HG02571 (cell line): ENCODE results near the gene RAB34.

Experiments used
- ATAC-seq: cut with Tn5 transposase; IDR thresholded peaks from one replicate; pipeline ENCODE4 v1.9.1; 2021; ENCODE audit warnings: mild to moderate bottlenecking, moderate library complexity; ENCODE audit not compliant: unreplicated experiment

The RAB34 gene

DNA sequence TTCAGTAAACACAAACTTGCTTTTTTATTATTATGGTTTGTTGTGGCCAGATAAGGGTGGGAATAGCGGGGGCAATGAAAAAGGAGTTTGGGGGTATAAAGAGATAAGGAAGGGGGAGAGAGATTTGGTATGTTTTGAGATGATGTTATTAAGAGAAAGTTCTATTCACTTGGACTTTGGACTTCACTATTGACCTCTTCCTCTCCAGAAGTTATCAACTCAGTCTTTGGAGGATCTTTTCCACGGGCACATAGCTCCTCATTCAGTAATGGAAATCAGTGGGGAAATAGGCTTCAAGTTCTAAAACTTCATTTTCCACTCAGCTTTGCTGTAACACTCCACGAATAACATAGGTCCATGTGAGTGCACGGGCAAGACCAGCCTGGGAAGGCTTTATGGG is 29.2 kb downstream of the RAB34 start:
- no peak for ATAC-seq

GRCh38 chr17:28686296-28686695 is 31.4 kb downstream of the RAB34 start:
- no peak for ATAC-seq

- no peak for ATAC-seq
Measured at GRCh38 chr17:28685366-28685765, 32.3 kb downstream of the RAB34 start.

DNA sequence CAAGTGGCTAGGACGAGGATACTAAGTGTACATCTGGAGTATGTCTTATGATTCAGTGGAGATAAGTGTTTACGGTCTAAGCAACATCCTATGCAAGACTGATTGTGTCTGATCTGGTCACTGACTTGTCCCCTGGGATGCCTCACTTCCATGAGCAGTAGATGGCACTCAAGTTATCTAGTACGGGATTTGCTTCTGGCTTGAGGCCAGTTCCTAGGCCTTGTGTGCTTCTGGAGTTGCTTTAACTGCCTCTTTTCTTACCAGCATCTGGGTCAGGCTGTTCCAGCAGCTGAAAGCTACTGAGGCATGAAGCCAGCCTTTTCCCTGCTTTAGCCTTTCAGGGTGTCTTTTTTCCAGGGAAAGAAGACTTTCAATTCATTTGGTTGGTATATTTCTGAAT is 32.7 kb downstream of the RAB34 start:
- no peak for ATAC-seq

GRCh38 chr17:28682655-28683054 is 35.0 kb downstream of the RAB34 start:
- no peak for ATAC-seq

GRCh38 chr17:28675980-28676379 is 41.7 kb downstream of the RAB34 start:
- no peak for ATAC-seq

GRCh38 chr17:28675490-28675889 is 42.2 kb downstream of the RAB34 start:
- no peak for ATAC-seq

GRCh38 chr17:28669918-28670317 is 47.8 kb downstream of the RAB34 start:
- ATAC-seq, result no peak

- ATAC-seq, result no peak
Measured at GRCh38 chr17:28667870-28668269, 49.8 kb downstream of the RAB34 start.

- no peak for ATAC-seq
Measured at GRCh38 chr17:28665994-28666393, 51.7 kb downstream of the RAB34 start.
